Measurements from ENCODE around the gene ATP1A4. TPM values are rescaled to one million over a fixed set of nuclear protein-coding genes. Genes with fewer than 3 reads are reported as not detected.

Gene ATP1A4
- total and polyA plus RNA-seq, 4 donors, result 0.06 to 0.09 (median 0.08) TPM; not detected in 1

DNA sequence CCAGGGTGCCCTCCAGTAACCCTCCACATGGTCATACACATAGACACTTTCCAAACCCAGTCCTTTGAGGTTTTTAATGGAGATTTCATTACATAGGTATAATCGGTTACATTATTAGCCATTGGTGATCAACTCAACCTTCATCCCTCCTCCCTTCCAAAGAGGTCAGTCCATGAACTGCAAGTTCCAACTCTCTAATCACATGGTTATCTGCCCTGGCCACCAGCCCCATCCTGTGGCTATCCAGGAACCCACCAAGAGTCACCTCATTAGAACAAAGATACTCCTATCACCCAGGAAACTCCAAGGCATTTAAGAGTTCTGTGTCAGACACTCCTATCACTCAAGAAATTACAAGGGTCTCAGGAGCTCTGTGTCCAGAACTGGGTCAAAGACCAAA lies 12.2 kb downstream of the ATP1A4 start:
- no peak for ATAC-seq (ENCODE audit: insufficient read depth, low FRiP score)
- WGBS, 2 donors, result 94 to 97% methylated on average over 1 of the region's 1 CpG
- no peak for DNase-seq

DNA sequence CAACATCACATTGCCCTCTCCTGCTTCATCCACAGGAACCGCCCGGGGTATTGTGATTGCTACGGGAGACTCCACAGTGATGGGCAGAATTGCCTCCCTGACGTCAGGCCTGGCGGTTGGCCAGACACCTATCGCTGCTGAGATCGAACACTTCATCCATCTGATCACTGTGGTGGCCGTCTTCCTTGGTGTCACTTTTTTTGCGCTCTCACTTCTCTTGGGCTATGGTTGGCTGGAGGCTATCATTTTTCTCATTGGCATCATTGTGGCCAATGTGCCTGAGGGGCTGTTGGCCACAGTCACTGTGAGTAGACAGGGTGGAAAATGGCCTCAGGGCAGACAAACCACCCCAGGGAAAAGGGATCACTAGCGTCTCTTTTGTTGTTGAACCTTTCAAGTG lies 12.7 kb downstream of the ATP1A4 start:
- TF ChIP-seq, protein P1, sequence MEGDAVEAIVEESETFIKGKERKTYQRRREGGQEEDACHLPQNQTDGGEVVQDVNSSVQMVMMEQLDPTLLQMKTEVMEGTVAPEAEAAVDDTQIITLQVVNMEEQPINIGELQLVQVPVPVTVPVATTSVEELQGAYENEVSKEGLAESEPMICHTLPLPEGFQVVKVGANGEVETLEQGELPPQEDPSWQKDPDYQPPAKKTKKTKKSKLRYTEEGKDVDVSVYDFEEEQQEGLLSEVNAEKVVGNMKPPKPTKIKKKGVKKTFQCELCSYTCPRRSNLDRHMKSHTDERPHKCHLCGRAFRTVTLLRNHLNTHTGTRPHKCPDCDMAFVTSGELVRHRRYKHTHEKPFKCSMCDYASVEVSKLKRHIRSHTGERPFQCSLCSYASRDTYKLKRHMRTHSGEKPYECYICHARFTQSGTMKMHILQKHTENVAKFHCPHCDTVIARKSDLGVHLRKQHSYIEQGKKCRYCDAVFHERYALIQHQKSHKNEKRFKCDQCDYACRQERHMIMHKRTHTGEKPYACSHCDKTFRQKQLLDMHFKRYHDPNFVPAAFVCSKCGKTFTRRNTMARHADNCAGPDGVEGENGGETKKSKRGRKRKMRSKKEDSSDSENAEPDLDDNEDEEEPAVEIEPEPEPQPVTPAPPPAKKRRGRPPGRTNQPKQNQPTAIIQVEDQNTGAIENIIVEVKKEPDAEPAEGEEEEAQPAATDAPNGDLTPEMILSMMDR (IDR thresholded peaks at IDR 0.05; ENCODE audit: control extremely low read depth, extremely low read depth), result no peak
- H3K27ac ChIP-seq (ENCODE audit: low read depth in 1 of 2, low read length in 1 of 2), result no peak overlapping the region
- 81 to 89% methylated on average over 10 of the region's 10 CpGs for WGBS, 2 donors

More for the DNA sequence above, 12.2 kb downstream of the ATP1A4 start:
- Histone ChIP-seq H3K4me1 (ENCODE audit: control insufficient read depth in 5 of 5, insufficient read depth in 5 of 5, low read length in 5 of 5) (peaks cover 0 to 3% (median 0%) of the 10 kb centered on the region in 5 donors), H3K9me3 (ENCODE audit: control insufficient read depth in 4 of 4, insufficient read depth in 3 of 4, low read length in 3 of 4) (no peaks in the 10 kb centered on the region), H3K27ac (ENCODE audit: low read depth in 1 of 2, low read length in 1 of 2) (no peak overlapping the region), H3K27me3 (ENCODE audit: control insufficient read depth in 3 of 3, insufficient read depth in 3 of 3, low read length in 2 of 3) (no peaks in the 10 kb centered on the region), H3K4me3 (no peak overlapping the region), H3K9ac (ENCODE audit: insufficient read depth in 1 of 2, low read length in 2 of 2) (no peak overlapping the region), H3K36me3 (ENCODE audit: control insufficient read depth in 4 of 4, insufficient read depth in 4 of 4, low read length in 4 of 4) (no peaks in the 10 kb centered on the region)
- TF ChIP-seq, protein P1 (IDR thresholded peaks at IDR 0.05; ENCODE audit: control extremely low read depth, extremely low read depth), result no peak

DNA sequence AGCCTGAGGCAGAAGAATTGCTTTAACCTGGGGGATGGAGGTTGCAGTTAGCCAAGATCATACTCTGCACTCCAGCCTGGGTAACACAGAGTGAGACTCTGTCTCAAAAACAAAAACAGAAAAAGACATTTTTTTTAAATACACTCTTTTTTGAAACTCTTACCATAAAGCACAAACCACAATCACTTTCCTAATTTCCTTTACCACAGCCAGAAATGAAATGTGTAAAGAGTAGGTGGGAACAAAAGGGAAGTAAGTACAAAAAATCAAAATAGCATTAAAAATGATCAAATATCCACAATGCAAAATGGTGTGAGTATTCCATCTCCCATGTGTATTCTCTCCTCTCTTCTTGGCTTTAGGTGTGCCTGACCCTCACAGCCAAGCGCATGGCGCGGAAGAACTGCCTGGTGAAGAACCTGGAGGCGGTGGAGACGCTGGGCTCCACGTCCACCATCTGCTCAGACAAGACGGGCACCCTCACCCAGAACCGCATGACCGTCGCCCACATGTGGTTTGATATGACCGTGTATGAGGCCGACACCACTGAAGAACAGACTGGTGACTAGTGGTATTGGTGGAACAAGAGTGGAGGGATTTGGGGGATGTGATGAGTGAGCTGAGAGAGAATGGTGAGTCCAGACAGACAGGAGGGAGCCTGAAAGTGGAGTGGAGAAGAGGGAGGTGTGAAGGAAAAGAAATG lies 14.9 kb downstream of the ATP1A4 start:
- Histone ChIP-seq H3K9me3 (ENCODE audit: control insufficient read depth in 4 of 4, insufficient read depth in 3 of 4, low read length in 3 of 4) (no peaks in the 10 kb centered on the region), H3K36me3 (ENCODE audit: control insufficient read depth in 4 of 4, insufficient read depth in 4 of 4, low read length in 4 of 4) (no peaks in the 10 kb centered on the region), H3K27me3 (ENCODE audit: control insufficient read depth in 3 of 3, insufficient read depth in 3 of 3, low read length in 2 of 3) (no peaks in the 10 kb centered on the region), H3K9ac (ENCODE audit: insufficient read depth in 1 of 2, low read length in 2 of 2) (no peak overlapping the region), H3K4me3 (no peak overlapping the region), H3K27ac (ENCODE audit: low read depth in 1 of 2, low read length in 1 of 2) (no peak overlapping the region), H3K4me1 (ENCODE audit: control insufficient read depth in 5 of 5, insufficient read depth in 5 of 5, low read length in 5 of 5) (peaks cover 0 to 3% (median 0%) of the 10 kb centered on the region in 5 donors)
- ATAC-seq (ENCODE audit: insufficient read depth, low FRiP score), result no peak
- DNase-seq, result no peak
- 57 to 67% methylated on average over 12 of the region's 12 CpGs for WGBS, 2 donors
- TF ChIP-seq, protein P1 (IDR thresholded peaks at IDR 0.05; ENCODE audit: control extremely low read depth, extremely low read depth), result no peak

More for the DNA sequence above, 12.7 kb downstream of the ATP1A4 start:
- Histone ChIP-seq H3K9me3 (ENCODE audit: control insufficient read depth in 4 of 4, insufficient read depth in 3 of 4, low read length in 3 of 4) (no peaks in the 10 kb centered on the region), H3K27me3 (ENCODE audit: control insufficient read depth in 3 of 3, insufficient read depth in 3 of 3, low read length in 2 of 3) (no peaks in the 10 kb centered on the region), H3K9ac (ENCODE audit: insufficient read depth in 1 of 2, low read length in 2 of 2) (no peak overlapping the region), H3K4me1 (ENCODE audit: control insufficient read depth in 5 of 5, insufficient read depth in 5 of 5, low read length in 5 of 5) (peaks cover 0 to 3% (median 0%) of the 10 kb centered on the region in 5 donors), H3K36me3 (ENCODE audit: control insufficient read depth in 4 of 4, insufficient read depth in 4 of 4, low read length in 4 of 4) (no peaks in the 10 kb centered on the region), H3K4me3 (no peak overlapping the region)
- DNase-seq (no peak), ATAC-seq (ENCODE audit: insufficient read depth, low FRiP score) (no peak)

Data from lung (tissue), 12 donors.